Upper lobe of left lung (tissue), 6 donors: ENCODE data around the gene RPP38. TPM values are rescaled to one million over a fixed set of nuclear protein-coding genes. Genes with fewer than 3 reads are reported as not detected.

ENCODE experiments used
- ATAC-seq, 2 donors: fragments of 200-7000 bp; cut with Tn5 transposase; one replicate each; pipeline ENCODE4 v1.9.1; 2022; ENCODE audit warnings: mild to moderate bottlenecking in 2 of 2, moderate library complexity in 2 of 2; ENCODE audit not compliant: low FRiP score in 2 of 2
- DNase-seq, 2 donors: peaks; one replicate each; pipeline ENCODE4 v3.0.0-alpha.2; 2019 to 2020
- H3K27ac ChIP-seq, 4 donors: fragments of 200-600 bp; sonication (generic); one replicate each; pipeline ENCODE4 v1.5.1; 2016 to 2019
- H3K27me3 ChIP-seq, 4 donors: fragments of 200-600 bp; sonication (generic); one replicate each; pipeline ENCODE4 v1.5.1; 2017 to 2019
- H3K36me3 ChIP-seq, 4 donors: fragments of 200-600 bp; sonication (generic); one replicate each; pipeline ENCODE4 v1.5.1; 2016 to 2019
- H3K4me1 ChIP-seq, 4 donors: fragments of 200-600 bp; sonication (generic); one replicate each; pipeline ENCODE4 v1.5.1; 2018 to 2019
- H3K4me3 ChIP-seq, 4 donors: fragments of 200-600 bp; sonication (generic); one replicate each; pipeline ENCODE4 v1.5.1; 2017 to 2019; ENCODE audit warnings: mild to moderate bottlenecking in 2 of 4, moderate library complexity in 1 of 4
- H3K9me3 ChIP-seq, 4 donors: fragments of 200-600 bp; sonication (generic); one replicate each; pipeline ENCODE4 v1.5.1; 2018 to 2019
- CTCF ChIP-seq, 6 experiments: fragments of 450-650 bp in 4 of 6; fragments of 200-600 bp in 2 of 6; sonication (generic) in 2 of 6; IDR thresholded peaks; one replicate each; pipeline ENCODE4 v1.5.1; 2016 to 2019; ENCODE audit warnings: antibody characterized with exemption in 6 of 6
- EP300 ChIP-seq, 4 donors: sonication (generic); formaldehyde crosslinking; IDR thresholded peaks; one replicate each; pipeline ENCODE4 v1.5.1; 2017; ENCODE audit warnings: antibody characterized with exemption in 4 of 4, control low read depth in 2 of 4
- POLR2A ChIP-seq, 4 donors: fragments of 450-650 bp; IDR thresholded peaks; one replicate each; pipeline ENCODE4 v1.5.1; 2016 to 2017; ENCODE audit warnings: antibody characterized with exemption in 4 of 4, mild to moderate bottlenecking in 2 of 4
- POLR2AphosphoS5 ChIP-seq, 2 donors: sonication (generic); formaldehyde crosslinking; IDR thresholded peaks; one replicate each; pipeline ENCODE4 v1.5.1; 2017; ENCODE audit warnings: antibody characterized with exemption in 2 of 2
- WGBS, 2 donors: methylation state at CpG; one replicate each; pipeline ENCODE4 v1.1.5; 2017 to 2018; 5-methylcytosine and 5-hydroxymethylcytosine counted together
- total RNA-seq, 6 donors: library from RNA; depleted of rRNA in 4 of 6; stranded (reverse); fragments of >200 nt in 4 of 6; gene quantifications; one replicate each; pipeline versions ENCODE4 v1.1.0 to v1.2.1, GENCODE V29; 2016 to 2021
- donor health status: DM: no; HTN: no; CAD: no; lungs with moderate emphysema.
- donor health status: DM: no; HTN: yes; CAD: no; lungs with severe emphysema.

Gene RPP38
- total RNA-seq, 6 donors from 2014 or later: 6.4 to 27.2 (median 13.6) TPM

GRCh38 chr10:15058689-15059088 is 38.5 kb upstream of the RPP38 start:
- H3K36me3 ChIP-seq: no peaks in the 10 kb centered on the region
- ATAC-seq: no peak
- 46 to 56% methylated on average over 1 of the region's 1 CpG for WGBS, 2 donors

GRCh38 chr10:15059914-15060313 is 37.2 kb upstream of the RPP38 start:
- 82 to 83% methylated on average over 4 of the region's 4 CpGs for WGBS, 2 donors
- DNase-seq: no peak

More at GRCh38 chr10:15058689-15059088, 38.5 kb upstream of the RPP38 start:
- no peak overlapping the region for H3K4me3 ChIP-seq
- H3K4me1 ChIP-seq: no peaks in the 10 kb centered on the region
- no peaks in the 10 kb centered on the region for H3K27me3 ChIP-seq
- DNase-seq: no peak
- no peaks in the 10 kb centered on the region for H3K9me3 ChIP-seq
- no peak overlapping the region for H3K27ac ChIP-seq
- TF ChIP-seq EP300 (IDR thresholded peaks at IDR 0.05): no peak
- TF ChIP-seq POLR2A (IDR thresholded peaks at IDR 0.05): no peak
- TF ChIP-seq POLR2AphosphoS5 (IDR thresholded peaks at IDR 0.05): no peak
- TF ChIP-seq CTCF (IDR thresholded peaks at IDR 0.05): no peak

GRCh38 chr10:15060638-15061037 is 36.5 kb upstream of the RPP38 start:
- 80 to 83% methylated on average over 2 of the region's 2 CpGs for WGBS, 2 donors
- TF ChIP-seq CTCF (IDR thresholded peaks at IDR 0.05) (no peak), POLR2AphosphoS5 (IDR thresholded peaks at IDR 0.05) (no peak), EP300 (IDR thresholded peaks at IDR 0.05) (no peak), POLR2A (IDR thresholded peaks at IDR 0.05) (no peak)
- no peak overlapping the region for H3K4me3 ChIP-seq

More at GRCh38 chr10:15059914-15060313, 37.2 kb upstream of the RPP38 start:
- Histone ChIP-seq H3K4me1 (no peaks in the 10 kb centered on the region), H3K4me3 (no peak overlapping the region), H3K36me3 (no peaks in the 10 kb centered on the region), H3K27ac (no peak overlapping the region), H3K9me3 (peaks cover 0 to under 1% (median 0%) of the 10 kb centered on the region in 4 donors), H3K27me3 (no peaks in the 10 kb centered on the region)
- no peak for ATAC-seq
- no peak for TF ChIP-seq CTCF (IDR thresholded peaks at IDR 0.05)
- no peak for TF ChIP-seq EP300 (IDR thresholded peaks at IDR 0.05)
- no peak for TF ChIP-seq POLR2A (IDR thresholded peaks at IDR 0.05)
- no peak for TF ChIP-seq POLR2AphosphoS5 (IDR thresholded peaks at IDR 0.05)

GRCh38 chr10:15067154-15067553 is 30.0 kb upstream of the RPP38 start:
- no peak for ATAC-seq
- H3K9me3 ChIP-seq: peaks cover 0 to 6% (median 0%) of the 10 kb centered on the region in 4 donors
- no peak overlapping the region for H3K27ac ChIP-seq
- H3K27me3 ChIP-seq: no peaks in the 10 kb centered on the region
- 84 to 93% methylated on average over 5 of the region's 5 CpGs for WGBS, 2 donors
- TF ChIP-seq POLR2A (IDR thresholded peaks at IDR 0.05) (no peak), EP300 (IDR thresholded peaks at IDR 0.05) (no peak), POLR2AphosphoS5 (IDR thresholded peaks at IDR 0.05) (no peak), CTCF (IDR thresholded peaks at IDR 0.05) (no peak)
- no peaks in the 10 kb centered on the region for H3K4me1 ChIP-seq
- H3K36me3 ChIP-seq: no peaks in the 10 kb centered on the region
- no peak overlapping the region for H3K4me3 ChIP-seq
- no peak for DNase-seq

More at GRCh38 chr10:15060638-15061037, 36.5 kb upstream of the RPP38 start:
- DNase-seq (no peak), ATAC-seq (no peak)
- no peak overlapping the region for H3K27ac ChIP-seq
- H3K27me3 ChIP-seq: no peaks in the 10 kb centered on the region
- H3K4me1 ChIP-seq: no peaks in the 10 kb centered on the region
- H3K36me3 ChIP-seq: no peaks in the 10 kb centered on the region
- H3K9me3 ChIP-seq: peaks cover 0 to 6% (median 0%) of the 10 kb centered on the region in 4 donors

- no peak for DNase-seq
Measured at GRCh38 chr10:15068802-15069201, 28.4 kb upstream of the RPP38 start.

More at GRCh38 chr10:15068802-15069201, 28.4 kb upstream of the RPP38 start:
- no peaks in the 10 kb centered on the region for H3K27me3 ChIP-seq
- no peaks in the 10 kb centered on the region for H3K36me3 ChIP-seq
- no peaks in the 10 kb centered on the region for H3K4me1 ChIP-seq
- no peak for ATAC-seq
- no peak overlapping the region for H3K27ac ChIP-seq
- peaks cover 0 to 6% (median 0%) of the 10 kb centered on the region in 4 donors for H3K9me3 ChIP-seq
- WGBS, 2 donors: 84 to 90% methylated on average over 3 of the region's 3 CpGs
- H3K4me3 ChIP-seq: no peak overlapping the region
- TF ChIP-seq POLR2A (IDR thresholded peaks at IDR 0.05): no peak
- TF ChIP-seq CTCF (IDR thresholded peaks at IDR 0.05): no peak
- TF ChIP-seq EP300 (IDR thresholded peaks at IDR 0.05): no peak
